ENCODE data around the gene LRFN2.

GRCh38 chr6:40579101-40579500 is 8.1 kb downstream of the LRFN2 start:
- TF ChIP-seq, protein P1, sequence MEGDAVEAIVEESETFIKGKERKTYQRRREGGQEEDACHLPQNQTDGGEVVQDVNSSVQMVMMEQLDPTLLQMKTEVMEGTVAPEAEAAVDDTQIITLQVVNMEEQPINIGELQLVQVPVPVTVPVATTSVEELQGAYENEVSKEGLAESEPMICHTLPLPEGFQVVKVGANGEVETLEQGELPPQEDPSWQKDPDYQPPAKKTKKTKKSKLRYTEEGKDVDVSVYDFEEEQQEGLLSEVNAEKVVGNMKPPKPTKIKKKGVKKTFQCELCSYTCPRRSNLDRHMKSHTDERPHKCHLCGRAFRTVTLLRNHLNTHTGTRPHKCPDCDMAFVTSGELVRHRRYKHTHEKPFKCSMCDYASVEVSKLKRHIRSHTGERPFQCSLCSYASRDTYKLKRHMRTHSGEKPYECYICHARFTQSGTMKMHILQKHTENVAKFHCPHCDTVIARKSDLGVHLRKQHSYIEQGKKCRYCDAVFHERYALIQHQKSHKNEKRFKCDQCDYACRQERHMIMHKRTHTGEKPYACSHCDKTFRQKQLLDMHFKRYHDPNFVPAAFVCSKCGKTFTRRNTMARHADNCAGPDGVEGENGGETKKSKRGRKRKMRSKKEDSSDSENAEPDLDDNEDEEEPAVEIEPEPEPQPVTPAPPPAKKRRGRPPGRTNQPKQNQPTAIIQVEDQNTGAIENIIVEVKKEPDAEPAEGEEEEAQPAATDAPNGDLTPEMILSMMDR (IDR thresholded peaks at IDR 0.05): no peak
- TF ChIP-seq POLR2A (IDR thresholded peaks at IDR 0.05): no peak
